ENCODE results near the gene MPL.

MPL gene

GRCh38 chr1:43316738-43317520 is 20.7 kb upstream of the MPL start:
- DNase-seq (ENCODE audit: low read depth), result no peak
- H3K4me3 ChIP-seq (ENCODE audit: low read depth, low read length), result no peak overlapping the region
- TF ChIP-seq CTCF (conservative IDR thresholded peaks at IDR 0.05; ENCODE audit: low read depth, low read length), result peak; percentile 30

- DNase-seq (ENCODE audit: low read depth), result no peak
- TF ChIP-seq CTCF (conservative IDR thresholded peaks at IDR 0.05; ENCODE audit: low read depth, low read length), result no peak
- no peak overlapping the region for H3K4me3 ChIP-seq (ENCODE audit: low read depth, low read length)
These were observed 19.7 kb upstream of the MPL start for GRCh38 chr1:43317817-43318471.

- no peak overlapping the region for H3K4me3 ChIP-seq (ENCODE audit: low read depth, low read length)
- no peak for TF ChIP-seq CTCF (conservative IDR thresholded peaks at IDR 0.05; ENCODE audit: low read depth, low read length)
- DNase-seq (ENCODE audit: low read depth), result no peak
These were observed 18.8 kb upstream of the MPL start for GRCh38 chr1:43318831-43319230.

- no peak for TF ChIP-seq CTCF (conservative IDR thresholded peaks at IDR 0.05; ENCODE audit: low read depth, low read length)
- DNase-seq (ENCODE audit: low read depth), result no peak
- H3K4me3 ChIP-seq (ENCODE audit: low read depth, low read length), result no peak overlapping the region
These were observed 18.3 kb upstream of the MPL start for GRCh38 chr1:43319288-43319687.

- no peak overlapping the region for H3K4me3 ChIP-seq (ENCODE audit: low read depth, low read length)
- DNase-seq (ENCODE audit: low read depth), result no peak
- TF ChIP-seq CTCF (conservative IDR thresholded peaks at IDR 0.05; ENCODE audit: low read depth, low read length), result no peak
These were observed 17.9 kb upstream of the MPL start for GRCh38 chr1:43319766-43320165.

- no peak for DNase-seq (ENCODE audit: low read depth)
- no peak overlapping the region for H3K4me3 ChIP-seq (ENCODE audit: low read depth, low read length)
- no peak for TF ChIP-seq CTCF (conservative IDR thresholded peaks at IDR 0.05; ENCODE audit: low read depth, low read length)
These were observed 16.2 kb upstream of the MPL start for GRCh38 chr1:43321331-43321891.

All from choroid plexus epithelial cell (primary cell).